IMR-90 (cell line): Measurements from ENCODE around the gene AKT3. TPM values are rescaled to one million over a fixed set of nuclear protein-coding genes. Genes with fewer than 3 reads are reported as not detected.
A peak's percentile ranks its signal among the peaks of the same experiment; 100 is the strongest.

Experiments
- ATAC-seq: fragments of 200-7000 bp; cut with Tn5 transposase; 2 replicates; pipeline ENCODE4 v1.9.1; 2020; ENCODE audit warnings: low read depth, mild to moderate bottlenecking, moderate library complexity
- BruUV-seq: library from RNA; stranded (reverse); fragments of 400-500 nt; replicated peaks from 2 replicates; lab custom pipeline; 2021; lab: Mats Ljungman, UMichigan
- CTCF ChIA-PET: fragments of 300-600 bp; formaldehyde crosslinking; extraction: SDS; loops from one replicate; lab custom pipeline; 2021; ENCODE audit warnings: antibody characterized with exemption; lab: Yijun Ruan, JAX
- POLR2A ChIA-PET: fragments of 300-600 bp; sonication (Branson Sonifier 250); formaldehyde crosslinking; loops from one replicate; lab custom pipeline; 2022; ENCODE audit warnings: antibody characterized with exemption; ENCODE audit not compliant: unreplicated experiment; lab: Charles Lee
- DNase-seq: peaks from one replicate; pipeline ENCODE4 v3.0.0; 2013
- H2AFZ ChIP-seq: replicated peaks from 2 replicates; pipeline ENCODE3; 2013; ENCODE audit warnings: low read length, mild to moderate bottlenecking; ENCODE audit not compliant: poor library complexity
- H2AK5ac ChIP-seq: 2 replicates; pipeline ENCODE4 v1.6.1; 2013; ENCODE audit warnings: low read depth, low read length, inconsistent platforms
- H2AK9ac ChIP-seq: replicated peaks from 2 replicates; pipeline ENCODE3; 2013; ENCODE audit warnings: mild to moderate bottlenecking, low read depth, low read length, moderate library complexity; ENCODE audit not compliant: poor library complexity
- H2BK120ac ChIP-seq: 2 replicates; pipeline ENCODE4 v1.6.1; 2013; ENCODE audit warnings: low read depth, low read length, inconsistent platforms
- H2BK15ac ChIP-seq: 3 replicates; pipeline ENCODE4 v1.6.1; 2013; ENCODE audit warnings: low read depth, low read length, inconsistent platforms
- H2BK20ac ChIP-seq: 2 replicates; pipeline ENCODE4 v1.6.1; 2013; ENCODE audit warnings: low read depth, mild to moderate bottlenecking, inconsistent platforms, low read length, moderate library complexity
- H2BK5ac ChIP-seq: 2 replicates; pipeline ENCODE4 v1.6.1; 2013; ENCODE audit warnings: mild to moderate bottlenecking, low read depth, low read length, inconsistent platforms; ENCODE audit not compliant: poor library complexity, severe bottlenecking
- H3K14ac ChIP-seq: replicated peaks from 2 replicates; pipeline ENCODE4 v1.6.1; 2013; ENCODE audit warnings: low read depth, low read length, inconsistent platforms
- H3K18ac ChIP-seq: 2 replicates; pipeline ENCODE4 v1.6.1; 2013; ENCODE audit warnings: low read depth, low read length, control low read depth
- H3K23ac ChIP-seq: 2 replicates; pipeline ENCODE4 v1.6.1; 2013; ENCODE audit warnings: low read depth, low read length, inconsistent platforms
- H3K27ac ChIP-seq: 2 replicates; pipeline ENCODE4 v1.5.1; 2013; ENCODE audit warnings: mild to moderate bottlenecking, control low read depth, low read length; ENCODE audit not compliant: insufficient read depth
- H3K27me3 ChIP-seq: 2 replicates; pipeline ENCODE4 v1.6.1; 2013; ENCODE audit warnings: low read length; ENCODE audit not compliant: control insufficient read depth, insufficient read depth
- H3K36me3 ChIP-seq: 2 replicates; pipeline ENCODE4 v1.6.1; 2013; ENCODE audit warnings: low read length, mixed read lengths; ENCODE audit not compliant: control insufficient read depth, insufficient read depth
- H3K4ac ChIP-seq: 2 replicates; pipeline ENCODE4 v1.6.1; 2013; ENCODE audit warnings: low read depth, low read length, inconsistent platforms
- H3K4me1 ChIP-seq: 2 replicates; pipeline ENCODE4 v1.6.1; 2013; ENCODE audit warnings: low read length, mixed read lengths; ENCODE audit not compliant: control insufficient read depth, insufficient read depth
- H3K4me2 ChIP-seq: 2 replicates; pipeline ENCODE4 v1.6.1; 2013; ENCODE audit warnings: low read depth, mild to moderate bottlenecking, control low read depth, low read length, moderate library complexity
- H3K4me3 ChIP-seq: 2 replicates; pipeline ENCODE4 v1.5.1; 2013; ENCODE audit warnings: low read depth, mild to moderate bottlenecking, control low read depth, low read length, moderate library complexity; ENCODE audit not compliant: insufficient read depth
- H3K56ac ChIP-seq: 2 replicates; pipeline ENCODE4 v1.6.1; 2013; ENCODE audit warnings: low read length, inconsistent platforms; ENCODE audit not compliant: insufficient read depth; ENCODE audit errors: extremely low read depth
- H3K79me1 ChIP-seq, 2 experiments: 2 replicates each; pipeline ENCODE4 v1.6.1; 2013; ENCODE audit warnings: low read length in 2 of 2, inconsistent platforms in 1 of 2, low read depth in 1 of 2
- H3K9ac ChIP-seq: 2 replicates; pipeline ENCODE4 v1.6.1; 2013; ENCODE audit warnings: low read depth, low read length, control low read depth
- H3K9me1 ChIP-seq: 2 replicates; pipeline ENCODE4 v1.6.1; 2013; ENCODE audit warnings: low read length, inconsistent platforms; ENCODE audit not compliant: insufficient read depth
- H3K9me3 ChIP-seq: 2 replicates; pipeline ENCODE4 v1.6.1; 2013; ENCODE audit warnings: low read length; ENCODE audit not compliant: control insufficient read depth, insufficient read depth
- H4K20me1 ChIP-seq: 2 replicates; pipeline ENCODE4 v1.6.1; 2013; ENCODE audit warnings: low read length, inconsistent platforms; ENCODE audit not compliant: insufficient read depth
- H4K5ac ChIP-seq: 2 replicates; pipeline ENCODE4 v1.6.1; 2013; ENCODE audit warnings: mild to moderate bottlenecking, low read depth, low read length, control low read depth
- H4K8ac ChIP-seq, 2 experiments: 2 replicates each; pipeline ENCODE4 v1.6.1; 2013; ENCODE audit warnings: low read depth in 2 of 2, low read length in 2 of 2, control low read depth in 1 of 2, inconsistent platforms in 1 of 2
- H4K91ac ChIP-seq: 2 replicates; pipeline ENCODE4 v1.6.1; 2013; ENCODE audit warnings: low read depth, low read length, inconsistent platforms; ENCODE audit not compliant: insufficient read depth
- BHLHE40 ChIP-seq: fragments of 150-350 bp; IDR thresholded peaks from 2 replicates; pipeline ENCODE4 v1.6.1; 2016; ENCODE audit warnings: mild to moderate bottlenecking, low read depth, low read length
- FOS ChIP-seq: fragments of 150-350 bp; IDR thresholded peaks from 2 replicates; pipeline ENCODE4 v1.6.1; 2016; ENCODE audit warnings: low read depth, low read length
- NFE2L2 ChIP-seq: fragments of 150-350 bp; IDR thresholded peaks from 2 replicates; pipeline ENCODE4 v1.6.1; 2016; ENCODE audit warnings: low read depth, mild to moderate bottlenecking, low read length
- POLR2A ChIP-seq: IDR thresholded peaks from 2 replicates; pipeline ENCODE4 v1.6.1; 2012; ENCODE audit warnings: mild to moderate bottlenecking, low read depth, low read length
- RCOR1 ChIP-seq: IDR thresholded peaks from 2 replicates; pipeline ENCODE4 v1.6.1; 2012; ENCODE audit warnings: mild to moderate bottlenecking, low read length, improper control_type of control experiment; ENCODE audit not compliant: insufficient replicate concordance
- WGBS, 2 experiments: methylation state at CpG; one replicate each; pipeline versions ENCODE4 v1.1.5 to v1.1.7; 2013; ENCODE audit warnings: missing lambda C conversion rate in 2 of 2; ENCODE audit not compliant: insufficient read length in 1 of 2; ENCODE audit errors: extremely low coverage in 2 of 2; 5-methylcytosine and 5-hydroxymethylcytosine counted together
- dilution Hi-C: fragments of 300-500 bp; cut with HindIII; formaldehyde crosslinking; loops from one replicate; pipeline ENCODE4 v1.14.3; 2018; ENCODE audit warnings: low sequenced_read_pairs; ENCODE audit not compliant: unreplicated experiment
- in situ Hi-C: fragments of 300-500 bp; cut with MboI; formaldehyde crosslinking; loops from 3 replicates; pipeline ENCODE4 v1.14.3; 2019; ENCODE audit warnings: low sequenced_read_pairs, inconsistent platforms, mixed read lengths
- intact Hi-C: fragments of 100-400 bp; cut with micrococcal nuclease; formaldehyde crosslinking; loops from 2 replicates; pipeline ENCODE4 v1.10.0; 2022
- polyA plus RNA-seq, 3 experiments: library from polyadenylated mRNA; depleted of rRNA; stranded (reverse); fragments of >200 nt; gene quantifications; 2 replicates each; pipeline ENCODE4 v1.2.3, GENCODE V29; 2012; ENCODE audit warnings: low replicate concordance in 1 of 3
- total RNA-seq: library from RNA; depleted of rRNA; stranded (reverse); fragments of >200 nt; gene quantifications from 2 replicates; pipeline ENCODE4 v1.2.3, GENCODE V29; 2012

The AKT3 gene
- total and polyA plus RNA-seq, 2 of the 4 experiments (the other 2 are of a cell fraction), result 15.2 to 19.4 TPM

GRCh38 chr1:243719476-243719875 lies 130.6 kb downstream of the AKT3 start:
- Histone ChIP-seq H2BK20ac (peak overlapping the region; percentile 100), H3K4me1 (peaks cover 14% of the 10 kb centered on the region), H3K9me1 (peaks cover 6% of the 10 kb centered on the region), H3K4me2 (peak overlapping the region; percentile 28; the same call in 1 of the 2 replicates), H2BK5ac (peak overlapping the region; percentile 95), H3K14ac (peak overlapping the region; percentile 98), H4K5ac (peak overlapping the region; percentile 93), H4K20me1 (no peaks in the 10 kb centered on the region), H2AFZ (peak overlapping the region; percentile 28), H2AK9ac (peak overlapping the region; percentile 90), H3K27ac (peak overlapping the region; percentile 86), H2AK5ac (peak overlapping the region; percentile 99), H3K27me3 (no peaks in the 10 kb centered on the region), H2BK15ac (peak overlapping the region; percentile 100), H4K8ac (peak overlapping the region; percentile 93 to 97), H3K23ac (peak overlapping the region; percentile 99), H3K36me3 (no peaks in the 10 kb centered on the region), H4K91ac (peak overlapping the region; percentile 99), H3K9me3 (no peaks in the 10 kb centered on the region), H3K18ac (peak overlapping the region; percentile 97), H3K79me1 (peaks cover 21 to 43% of the 10 kb centered on the region in 2 experiments), H2BK120ac (peak overlapping the region; percentile 100), H3K56ac (peak overlapping the region; percentile 64), H3K9ac (peak overlapping the region; percentile 36; the same call in 1 of the 2 replicates), H3K4me3 (no peak overlapping the region), H3K4ac (peak overlapping the region; percentile 100)
- dilution Hi-C loops (no loop called here), intact Hi-C loops (loop anchor here (10.0 kb wide), 2 partner anchors 205 to 725 kb away; no protein-coding TSS in a partner anchor), in situ Hi-C loops (no loop called here)
- WGBS, 2 experiments, result no CpG with 5 or more reads among the region's 2 CpGs
- TF ChIP-seq RCOR1, result no peak
- no peak for TF ChIP-seq POLR2A
- no peak for TF ChIP-seq NFE2L2
- no peak for TF ChIP-seq FOS
- no peak for TF ChIP-seq BHLHE40
- ATAC-seq (no peak), DNase-seq (peak; percentile 16)
- CTCF ChIA-PET, result no interaction called here
- POLR2A ChIA-PET, result no interaction called here
- no TSS peak for BruUV-seq
